ENCODE measurements around the gene CREM.
"Not testable (repeated sequence)": the region's sequence is repeated elsewhere in the genome, so short reads cannot be mapped to it uniquely, and the experiment has no call there.

CREM gene

GRCh38 chr10:35211390-35211789 lies 84.7 kb downstream of the CREM start:
- Histone ChIP-seq H3K27me3 (replicated peaks; ENCODE audit: control insufficient read depth, insufficient read depth, low read length) (no peaks in the 10 kb centered on the region), H3K36me3 (ENCODE audit: control insufficient read depth, insufficient read depth, low read length) (peaks cover 1% of the 10 kb centered on the region), H3K4me3 (replicated peaks; ENCODE audit: low read depth, low read length) (no peak overlapping the region)
- no peak for DNase-seq (ENCODE audit: extremely low read depth, insufficient read length)
- TF ChIP-seq CTCF (IDR thresholded peaks at IDR 0.05; ENCODE audit: insufficient read depth, low read length, poor library complexity, severe bottlenecking), result no peak

GRCh38 chr10:35212856-35213255 lies 86.2 kb downstream of the CREM start:
- peaks cover 1% of the 10 kb centered on the region for H3K36me3 ChIP-seq (ENCODE audit: control insufficient read depth, insufficient read depth, low read length)
- DNase-seq (ENCODE audit: extremely low read depth, insufficient read length), result no peak
- no peak overlapping the region for H3K4me3 ChIP-seq (replicated peaks; ENCODE audit: low read depth, low read length)
- TF ChIP-seq CTCF (IDR thresholded peaks at IDR 0.05; ENCODE audit: insufficient read depth, low read length, poor library complexity, severe bottlenecking), result no peak
- no peaks in the 10 kb centered on the region for H3K27me3 ChIP-seq (replicated peaks; ENCODE audit: control insufficient read depth, insufficient read depth, low read length)

GRCh38 chr10:35213699-35214098 lies 87.1 kb downstream of the CREM start:
- H3K4me3 ChIP-seq (replicated peaks; ENCODE audit: low read depth, low read length), result no peak overlapping the region
- H3K36me3 ChIP-seq (ENCODE audit: control insufficient read depth, insufficient read depth, low read length), result peaks cover 1% of the 10 kb centered on the region
- TF ChIP-seq CTCF (IDR thresholded peaks at IDR 0.05; ENCODE audit: insufficient read depth, low read length, poor library complexity, severe bottlenecking), result no peak
- no peak for DNase-seq (ENCODE audit: extremely low read depth, insufficient read length)
- no peaks in the 10 kb centered on the region for H3K27me3 ChIP-seq (replicated peaks; ENCODE audit: control insufficient read depth, insufficient read depth, low read length)

DNA sequence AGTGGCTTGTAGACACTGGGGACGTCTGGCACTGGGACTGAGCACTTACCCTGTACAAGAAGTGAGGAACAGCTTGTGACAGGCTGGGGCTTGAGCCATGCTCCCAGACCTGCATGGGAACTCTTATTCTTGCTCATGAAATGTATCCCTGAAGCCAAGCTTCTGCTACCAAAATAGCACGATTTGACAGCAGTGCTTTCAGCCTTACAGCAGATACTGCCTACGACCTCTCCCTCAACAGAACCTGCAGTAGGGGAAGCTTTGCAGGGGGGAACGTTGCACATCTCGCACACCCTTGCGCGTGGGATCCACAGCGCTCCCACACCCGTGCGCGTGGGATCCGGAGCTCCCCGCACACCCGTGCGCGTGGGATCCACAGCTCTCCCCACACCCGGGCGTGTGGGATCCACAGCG lies 88.0 kb downstream of the CREM start:
- H3K27me3 ChIP-seq (replicated peaks; ENCODE audit: control insufficient read depth, insufficient read depth, low read length), result no peaks in the 10 kb centered on the region
- H3K4me3 ChIP-seq (replicated peaks; ENCODE audit: low read depth, low read length), result no peak overlapping the region
- TF ChIP-seq CTCF (IDR thresholded peaks at IDR 0.05; ENCODE audit: insufficient read depth, low read length, poor library complexity, severe bottlenecking), result no peak
- H3K36me3 ChIP-seq (ENCODE audit: control insufficient read depth, insufficient read depth, low read length), result peaks cover 1% of the 10 kb centered on the region
- no peak for DNase-seq (ENCODE audit: extremely low read depth, insufficient read length)

DNA sequence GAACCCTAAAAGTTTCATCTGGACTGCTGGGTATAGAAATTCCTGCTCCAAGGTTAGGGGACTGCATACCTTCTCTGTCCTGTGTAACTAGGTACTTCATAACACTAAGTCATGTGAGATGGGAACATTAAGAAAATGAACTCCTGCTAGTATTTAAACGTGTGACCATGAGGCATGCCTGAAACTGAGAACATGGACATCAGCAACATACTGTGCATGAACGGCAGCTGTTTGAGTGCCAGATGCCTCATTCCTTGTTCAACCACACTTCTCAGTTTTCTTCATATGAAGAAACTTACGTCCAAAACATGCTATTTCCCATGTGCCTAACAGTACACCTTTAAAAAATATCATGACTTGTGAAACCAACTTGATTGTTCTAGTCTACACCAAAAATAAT lies 88.5 kb downstream of the CREM start:
- no peak for DNase-seq (ENCODE audit: extremely low read depth, insufficient read length)
- Histone ChIP-seq H3K4me3 (replicated peaks; ENCODE audit: low read depth, low read length) (no peak overlapping the region), H3K36me3 (ENCODE audit: control insufficient read depth, insufficient read depth, low read length) (peaks cover 1% of the 10 kb centered on the region), H3K27me3 (replicated peaks; ENCODE audit: control insufficient read depth, insufficient read depth, low read length) (no peaks in the 10 kb centered on the region)
- TF ChIP-seq CTCF (IDR thresholded peaks at IDR 0.05; ENCODE audit: insufficient read depth, low read length, poor library complexity, severe bottlenecking), result no peak

DNA sequence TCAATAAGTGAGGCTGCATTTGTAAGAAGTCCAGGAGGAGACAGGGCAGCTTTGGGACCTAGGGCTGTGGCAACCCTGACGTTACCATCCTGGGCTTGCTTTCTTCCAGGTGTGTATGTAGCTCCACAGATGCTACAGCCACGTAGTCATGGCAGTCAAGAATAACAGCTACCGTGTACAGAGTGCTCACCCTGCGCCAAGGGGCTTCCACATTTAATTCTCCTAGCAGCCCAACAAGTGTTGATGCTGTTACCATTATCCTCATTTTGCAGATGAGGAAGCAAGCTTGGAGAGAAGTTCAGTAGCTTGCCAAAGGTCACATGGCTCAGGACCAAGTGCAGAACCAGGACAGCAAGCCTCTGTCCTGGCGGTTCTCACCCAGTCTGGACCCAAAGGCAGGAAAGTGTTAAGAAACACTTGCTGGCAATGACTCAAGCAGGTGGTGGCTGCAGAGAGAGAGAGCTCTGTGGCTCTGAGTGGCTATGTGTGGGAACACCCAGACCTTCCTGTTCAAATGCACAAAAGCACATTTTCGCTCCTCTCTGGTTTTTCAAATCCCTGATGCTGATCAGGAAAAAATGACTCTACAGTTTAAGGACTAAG lies 89.8 kb downstream of the CREM start:
- Histone ChIP-seq H3K4me3 (replicated peaks; ENCODE audit: low read depth, low read length) (no peak overlapping the region), H3K27me3 (replicated peaks; ENCODE audit: control insufficient read depth, insufficient read depth, low read length) (no peaks in the 10 kb centered on the region), H3K36me3 (ENCODE audit: control insufficient read depth, insufficient read depth, low read length) (no peaks in the 10 kb centered on the region)
- TF ChIP-seq CTCF (IDR thresholded peaks at IDR 0.05; ENCODE audit: insufficient read depth, low read length, poor library complexity, severe bottlenecking), result no peak
- DNase-seq (ENCODE audit: extremely low read depth, insufficient read length), result no peak

DNA sequence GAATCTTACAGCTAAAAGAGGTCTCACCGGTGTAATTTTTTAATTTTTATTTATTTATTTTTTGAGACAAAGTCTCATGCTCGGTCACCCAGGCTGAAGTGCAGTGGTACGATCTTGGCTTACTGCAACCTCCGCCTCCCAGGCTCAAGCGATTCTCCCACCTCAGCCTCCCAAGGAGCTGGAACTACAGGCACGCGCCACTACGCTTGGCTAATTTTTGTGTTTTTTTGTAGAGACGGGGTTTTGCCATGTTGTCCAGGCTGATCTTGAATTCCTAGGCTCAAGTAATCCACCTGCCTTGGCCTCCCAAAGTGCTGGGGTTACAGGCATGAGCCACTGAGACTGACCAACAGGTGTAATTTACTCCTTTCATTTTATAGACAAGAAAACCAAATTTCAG lies 90.3 kb downstream of the CREM start:
- H3K36me3 ChIP-seq (ENCODE audit: control insufficient read depth, insufficient read depth, low read length), result not testable (repeated sequence)

More for the DNA sequence above, 90.3 kb downstream of the CREM start:
- not testable (repeated sequence) for DNase-seq (ENCODE audit: extremely low read depth, insufficient read length); H3K27me3 ChIP-seq (replicated peaks; ENCODE audit: control insufficient read depth, insufficient read depth, low read length); H3K4me3 ChIP-seq (replicated peaks; ENCODE audit: low read depth, low read length)
